ENCODE data around the gene THRAP3. TPM values are rescaled to one million over a fixed set of nuclear protein-coding genes. Genes with fewer than 3 reads are reported as not detected.
"Not testable (repeated sequence)": the region's sequence is repeated elsewhere in the genome, so short reads cannot be mapped to it uniquely, and the experiment has no call there.

The THRAP3 gene
- total RNA-seq, 1 experiment from 2014 or later, result 53.5 TPM

DNA sequence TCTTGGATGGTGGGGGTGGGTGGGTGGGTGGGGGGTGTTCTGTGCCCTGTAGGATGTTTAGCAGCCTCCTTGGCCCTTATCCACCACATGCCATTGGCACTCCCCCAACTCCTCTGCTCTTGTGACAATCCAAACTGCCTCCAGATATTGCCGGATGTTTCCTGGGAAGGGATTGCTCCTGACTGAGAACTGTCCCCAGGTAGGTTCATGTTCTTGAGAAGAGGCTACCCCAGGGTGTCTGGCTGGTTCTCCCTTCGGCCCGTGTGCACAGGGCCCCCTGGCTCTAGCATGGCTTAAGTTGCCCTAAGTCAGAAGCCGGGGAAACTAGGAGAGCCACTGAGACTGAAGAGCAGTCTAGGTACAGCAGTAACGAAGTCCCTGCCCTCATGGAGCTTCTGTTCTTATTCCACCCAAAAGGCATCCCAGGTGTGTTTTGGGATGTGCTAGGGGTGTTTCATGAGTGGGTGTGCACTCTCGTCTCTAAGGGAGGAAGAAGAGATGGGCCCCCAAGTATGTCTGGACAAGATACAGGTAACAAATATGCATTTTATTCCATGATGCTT is 19.8 kb upstream of the THRAP3 start:
- no peak for DNase-seq (ENCODE audit: low spot score)

DNA sequence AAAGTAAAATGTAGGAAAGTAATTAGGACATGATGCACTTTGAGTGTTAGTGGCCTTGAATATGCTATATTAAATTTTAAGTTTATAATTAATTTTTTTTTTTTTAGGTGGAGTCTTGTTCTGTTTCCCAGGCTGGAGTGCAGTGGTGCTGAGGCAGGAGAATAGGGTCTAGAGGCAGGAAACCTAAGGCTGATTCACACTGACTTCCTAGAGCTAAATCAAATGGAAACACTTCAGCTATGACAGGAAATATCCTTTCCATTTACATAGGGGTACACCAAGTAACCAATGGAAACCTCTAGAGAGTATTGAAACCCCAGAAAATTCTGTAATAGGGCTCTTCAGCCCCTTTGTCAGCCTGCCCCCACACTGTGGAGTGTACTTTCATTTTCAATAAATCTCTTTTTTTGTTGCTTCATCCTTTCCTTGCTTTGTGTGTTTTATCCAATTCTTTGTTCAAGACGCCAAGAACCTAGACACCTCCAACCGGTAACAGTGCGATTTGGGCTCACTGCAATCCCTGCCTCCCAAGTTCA is 17.9 kb upstream of the THRAP3 start:
- no peak for DNase-seq (ENCODE audit: low spot score)

DNA sequence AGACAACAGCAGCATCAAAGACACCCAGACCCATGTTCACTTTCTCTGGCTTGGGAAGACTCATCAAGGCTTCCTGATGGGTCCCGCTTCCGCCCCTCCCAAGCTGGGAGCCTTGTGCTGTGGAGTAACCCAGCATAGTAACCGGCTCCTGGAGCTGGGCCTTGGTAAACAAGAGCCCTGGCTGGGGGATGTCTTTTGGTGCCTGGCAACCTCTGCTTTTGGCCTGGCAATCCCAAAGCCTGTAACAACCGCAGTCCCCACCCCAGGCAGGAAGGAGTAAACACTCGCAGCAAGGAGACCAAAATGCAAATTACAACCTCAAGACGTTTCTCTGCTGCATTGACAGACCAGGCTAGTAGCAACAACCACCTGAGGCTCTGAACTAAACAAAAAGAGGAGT is 16.9 kb upstream of the THRAP3 start:
- no peak for DNase-seq (ENCODE audit: low spot score)

DNA sequence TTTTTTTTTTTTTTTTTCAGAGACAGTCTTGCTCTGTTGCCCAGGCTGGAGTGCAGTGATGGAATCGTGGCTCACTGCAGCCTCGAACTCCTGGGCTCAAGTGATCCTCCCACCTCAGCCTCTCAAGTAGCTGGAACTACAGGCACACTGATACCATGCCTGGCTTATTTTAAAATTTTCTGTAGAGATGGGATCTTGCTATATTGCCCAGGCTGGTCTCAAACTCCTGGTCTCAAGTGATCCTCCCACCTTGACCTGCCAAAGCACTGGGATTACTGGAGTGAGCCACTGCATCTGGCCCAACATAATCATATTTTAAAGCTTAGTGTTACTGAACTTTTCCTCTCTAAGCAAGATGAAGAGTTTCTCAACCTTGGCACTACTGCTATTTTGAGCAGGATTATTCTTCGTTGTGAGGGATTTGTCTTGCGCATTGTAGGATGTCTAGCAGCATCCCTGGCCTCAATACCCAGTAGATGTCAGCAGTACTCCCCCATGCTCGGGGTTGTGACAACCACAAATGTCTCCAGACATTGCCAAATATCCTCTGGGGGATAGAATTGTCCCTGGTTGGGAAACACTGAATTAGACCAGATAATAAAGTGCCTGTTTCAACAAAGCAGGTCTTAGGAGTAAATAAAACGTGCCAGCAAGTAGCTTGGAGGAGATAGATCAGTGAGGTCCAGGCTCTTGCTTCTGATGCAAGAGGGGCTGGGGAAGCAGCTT is 15.1 kb upstream of the THRAP3 start:
- DNase-seq (ENCODE audit: low spot score), result no peak

DNA sequence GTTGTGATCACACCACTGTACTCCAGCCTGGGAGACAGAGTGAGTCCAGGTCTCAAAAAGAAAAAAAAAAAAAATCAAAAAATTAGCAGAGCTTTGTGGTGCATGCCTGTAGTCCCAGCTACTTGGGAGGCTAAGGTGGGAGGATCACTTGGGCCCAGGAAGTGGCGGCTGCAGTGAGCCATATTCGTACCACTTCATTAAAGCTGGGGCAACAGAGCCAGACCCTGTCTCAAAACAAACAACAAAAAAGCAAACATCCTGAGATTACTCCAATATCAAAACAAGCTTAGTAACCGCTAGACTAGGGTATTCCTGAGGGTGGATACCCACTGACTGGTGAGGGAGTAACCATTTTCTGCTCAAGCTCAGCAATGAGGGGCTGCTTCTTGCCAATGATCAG is 12.9 kb upstream of the THRAP3 start:
- no peak for DNase-seq (ENCODE audit: low spot score)

DNA sequence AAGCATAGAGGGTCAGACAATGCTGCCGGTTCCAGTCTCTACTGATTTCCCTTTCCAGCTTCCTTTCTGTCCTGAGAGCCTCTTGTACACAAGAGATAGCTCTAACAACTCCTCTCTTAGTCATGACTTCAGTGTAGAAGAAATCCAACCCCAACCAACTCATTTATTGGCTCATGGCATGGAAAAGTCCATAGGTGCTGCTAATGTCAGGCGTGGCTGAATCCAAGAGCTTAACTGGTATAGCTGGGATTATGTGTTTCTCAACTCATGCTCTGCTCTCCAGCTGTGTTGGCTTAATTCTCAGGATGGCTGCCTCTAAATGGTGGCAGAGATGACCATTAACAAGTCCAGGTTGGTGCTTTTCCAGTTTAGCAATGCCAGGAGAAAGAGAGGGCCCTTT is 12.4 kb upstream of the THRAP3 start:
- no peak for DNase-seq (ENCODE audit: low spot score)

DNA sequence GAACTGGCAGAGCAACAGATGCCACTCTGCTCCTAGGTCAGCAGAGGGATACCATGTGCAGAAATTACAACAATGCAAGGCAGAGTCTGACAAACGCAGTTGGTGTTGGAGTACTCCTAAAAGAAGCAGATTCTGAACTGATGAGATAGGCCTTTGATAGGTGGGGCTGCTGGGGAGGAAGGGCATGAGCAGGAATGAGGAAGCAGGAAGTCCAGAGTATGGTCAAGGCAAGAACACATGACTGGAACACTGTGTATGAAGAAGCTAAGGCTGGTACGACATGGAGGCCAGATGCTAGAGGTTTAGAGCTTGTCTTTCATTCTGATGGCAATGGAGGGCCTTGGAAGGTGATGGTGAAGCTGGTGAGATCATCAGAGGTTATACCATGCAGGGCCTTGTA is 11.5 kb upstream of the THRAP3 start:
- DNase-seq (ENCODE audit: low spot score), result no peak

DNA sequence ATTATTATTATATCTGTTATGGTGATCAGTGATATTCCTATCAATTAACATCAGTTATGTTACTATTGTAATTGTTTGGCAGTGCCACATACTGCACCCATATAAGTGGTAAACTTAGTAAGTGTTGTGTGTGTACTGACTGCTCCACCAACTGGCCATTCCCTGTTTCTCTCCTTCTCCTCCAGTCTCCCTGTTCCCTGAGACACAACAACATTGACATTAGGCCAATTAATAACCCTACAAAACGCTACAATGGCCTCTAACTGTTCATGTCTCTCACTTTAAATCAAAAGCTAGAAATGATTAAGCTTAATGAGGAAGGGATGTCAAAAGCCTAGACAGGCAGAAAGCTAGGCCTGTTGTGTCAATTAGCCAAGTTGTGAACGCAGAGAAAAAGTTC is 6.6 kb upstream of the THRAP3 start:
- DNase-seq (ENCODE audit: low spot score), result peak; percentile 19

DNA sequence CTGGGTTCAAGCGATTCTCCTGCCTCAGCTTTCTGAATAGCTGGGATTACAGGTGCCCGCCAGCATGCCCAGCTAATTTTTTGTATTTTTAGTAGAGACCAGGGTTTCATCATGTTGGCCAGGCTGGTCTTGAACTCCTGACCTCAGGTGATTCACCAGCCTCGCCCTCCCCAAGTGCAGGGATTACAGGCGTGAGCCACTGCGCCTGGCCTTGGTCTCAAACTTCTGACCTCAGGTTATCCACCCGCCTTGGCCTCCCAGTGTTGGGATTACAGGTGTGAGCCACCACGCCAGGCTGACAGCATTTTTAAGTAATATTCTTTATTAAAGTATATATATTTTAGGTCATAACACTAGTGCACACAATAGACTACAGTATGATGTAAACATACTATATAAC is 2.3 kb upstream of the THRAP3 start:
- DNase-seq (ENCODE audit: low spot score), result not testable (repeated sequence)

DNA sequence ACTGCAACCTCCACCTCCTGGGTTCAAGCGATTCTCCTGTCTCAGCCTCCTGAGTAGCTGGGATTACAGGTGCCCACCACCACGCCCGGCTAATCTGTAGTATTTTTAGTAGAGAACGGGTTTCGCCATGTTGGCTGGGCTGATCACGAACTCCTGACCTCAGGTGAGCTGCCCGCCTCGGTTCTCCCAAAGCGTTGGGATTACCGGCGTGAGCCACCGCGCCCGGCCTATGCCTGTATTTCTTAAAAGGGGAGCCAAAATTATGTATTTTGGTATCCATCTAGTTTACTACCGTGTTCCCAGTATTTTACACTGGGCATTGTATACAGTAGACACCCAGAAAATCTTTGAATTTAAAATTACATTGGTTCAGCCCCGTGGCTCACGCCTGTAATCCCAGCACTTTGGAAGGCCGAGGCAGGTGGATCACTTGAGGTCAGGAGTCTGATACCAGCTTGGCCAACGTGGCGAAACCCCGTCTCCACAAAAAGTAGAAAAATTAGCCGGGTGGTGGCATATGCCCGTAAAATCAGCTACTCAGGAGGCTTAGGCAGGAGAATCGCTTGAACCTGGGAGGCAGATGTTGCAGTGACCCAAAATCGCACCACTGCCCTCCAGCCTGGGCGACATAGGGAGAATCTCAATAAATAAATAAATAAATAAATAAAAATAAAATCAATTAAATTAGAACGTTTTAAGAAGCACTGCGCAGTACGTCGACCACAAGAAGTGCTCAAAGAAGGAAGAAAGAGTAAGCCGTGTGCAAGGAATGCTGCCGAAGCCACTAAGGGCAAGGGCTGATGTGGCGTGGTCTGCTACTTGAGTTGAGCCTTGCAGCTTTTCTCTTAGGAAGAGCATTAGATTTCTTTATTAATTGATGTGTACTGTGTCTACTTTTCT is 1.5 kb upstream of the THRAP3 start:
- no peak for DNase-seq (ENCODE audit: low spot score)

DNA sequence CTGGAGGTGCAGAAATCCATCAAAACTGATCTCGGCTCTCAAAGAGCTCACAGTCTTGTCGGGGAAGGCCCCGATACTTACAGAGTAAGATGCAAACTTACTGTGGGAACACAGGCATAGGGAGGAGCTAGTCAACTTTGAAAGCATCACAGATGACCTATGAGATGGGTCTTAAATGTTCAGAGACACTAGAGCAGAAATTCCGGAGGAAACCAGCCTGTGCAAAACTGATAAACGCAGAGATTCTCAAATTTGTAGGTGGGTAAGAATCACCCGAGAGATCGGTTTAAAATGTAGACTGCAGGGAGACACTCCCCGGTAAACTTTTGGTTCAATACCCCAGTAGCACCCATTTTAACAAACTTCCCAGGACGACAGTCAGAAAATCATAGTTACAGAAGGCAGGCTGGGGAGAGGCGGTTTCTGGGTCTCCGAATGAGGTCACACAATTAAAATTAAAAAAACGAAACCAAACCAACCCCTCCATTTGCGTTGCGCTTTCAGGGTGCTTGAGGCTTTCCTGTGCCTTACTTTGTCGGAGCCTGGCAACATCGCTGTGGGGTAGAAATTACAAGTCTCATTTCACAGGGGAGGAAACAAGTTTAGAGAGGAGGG is 755 bp upstream of the THRAP3 start:
- peak; percentile 48 for DNase-seq (ENCODE audit: low spot score)

DNA sequence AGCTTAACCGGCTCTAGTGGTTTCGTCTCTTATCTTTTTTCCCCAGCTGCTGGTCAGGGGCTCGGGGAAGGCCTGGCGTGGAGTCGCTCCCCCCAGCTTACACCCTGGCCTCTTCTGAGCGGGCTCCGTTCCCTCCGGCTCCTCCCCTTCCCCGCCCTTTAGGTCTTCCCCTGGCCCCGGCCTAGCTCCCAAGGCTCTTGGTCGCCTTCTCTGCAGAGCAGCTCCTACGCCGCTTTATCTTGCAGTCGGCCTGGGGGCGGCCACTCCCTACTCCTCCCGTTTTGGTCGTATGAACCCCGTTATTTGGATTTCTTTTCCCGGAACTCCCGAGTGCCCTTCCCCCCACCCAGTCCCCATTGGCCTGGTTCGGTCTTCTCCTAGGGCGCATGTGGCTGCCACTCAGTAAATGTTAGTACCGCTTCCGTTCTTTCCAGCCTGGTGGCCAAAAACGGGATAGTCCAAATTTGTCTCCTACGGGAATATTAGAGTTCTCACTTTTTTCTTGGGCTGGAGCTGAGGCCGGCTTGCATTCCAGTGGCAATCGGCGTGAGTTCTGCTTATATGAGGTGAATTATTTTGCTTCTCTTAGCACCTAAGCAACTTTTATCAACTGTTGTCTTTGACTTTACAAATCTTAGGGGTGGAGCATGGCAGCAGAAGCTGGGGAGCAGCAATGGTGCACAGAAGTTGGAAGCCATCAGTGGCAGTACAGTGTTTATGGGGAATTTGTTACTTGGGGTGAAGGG is 467 bp downstream of the THRAP3 start:
- DNase-seq (ENCODE audit: low spot score), result peak; percentile 76

DNA sequence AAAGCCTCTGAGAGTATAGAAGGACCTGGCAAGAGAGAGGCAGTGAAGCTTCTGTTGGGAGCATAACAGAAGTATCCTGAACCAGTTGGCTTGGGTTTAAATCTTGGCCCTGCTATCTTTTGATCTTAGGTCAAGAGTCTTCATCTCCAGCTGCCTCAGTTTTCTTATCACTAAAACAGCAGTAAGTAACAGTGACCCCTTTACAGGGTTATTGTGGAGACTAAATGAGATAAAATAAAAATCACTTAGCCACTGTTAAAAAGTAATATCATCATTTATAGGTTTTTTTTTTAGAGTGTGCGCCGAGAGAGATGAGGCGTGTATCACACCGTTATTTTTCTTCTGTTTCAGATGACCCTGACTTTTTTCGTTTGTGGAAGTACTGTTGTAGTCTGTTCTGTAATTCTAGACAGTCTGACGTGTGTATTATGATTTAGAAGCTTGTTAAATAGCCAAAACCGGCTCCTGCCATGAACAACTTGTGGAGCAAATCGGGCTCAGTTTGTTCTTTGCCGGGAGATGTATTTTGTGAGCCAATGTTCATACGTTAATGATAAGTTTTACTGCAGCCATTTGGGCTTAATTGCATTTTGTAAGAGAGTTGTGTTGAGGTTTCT is 1.1 kb downstream of the THRAP3 start:
- no peak for DNase-seq (ENCODE audit: low spot score)

DNA sequence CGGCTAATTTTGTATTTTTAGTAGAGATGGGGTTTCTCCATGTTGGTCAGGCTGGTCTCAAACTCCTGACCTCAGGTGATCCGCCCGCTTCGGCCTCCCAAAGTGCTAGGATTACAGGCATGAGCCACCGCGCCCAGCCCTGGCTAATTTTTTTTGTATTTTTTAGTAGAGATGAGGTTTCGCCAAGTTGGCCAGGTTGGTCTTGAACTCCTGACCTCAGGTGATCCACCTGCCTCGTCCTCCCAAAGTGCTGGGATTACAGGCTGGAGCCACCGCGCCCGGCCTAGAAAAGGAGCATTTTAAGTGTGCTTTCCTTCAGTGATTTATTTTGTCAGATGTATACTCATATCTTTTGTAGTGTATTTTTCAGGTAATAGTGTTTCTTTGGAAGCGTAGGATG is 6.0 kb downstream of the THRAP3 start:
- DNase-seq (ENCODE audit: low spot score), result not testable (repeated sequence)

DNA sequence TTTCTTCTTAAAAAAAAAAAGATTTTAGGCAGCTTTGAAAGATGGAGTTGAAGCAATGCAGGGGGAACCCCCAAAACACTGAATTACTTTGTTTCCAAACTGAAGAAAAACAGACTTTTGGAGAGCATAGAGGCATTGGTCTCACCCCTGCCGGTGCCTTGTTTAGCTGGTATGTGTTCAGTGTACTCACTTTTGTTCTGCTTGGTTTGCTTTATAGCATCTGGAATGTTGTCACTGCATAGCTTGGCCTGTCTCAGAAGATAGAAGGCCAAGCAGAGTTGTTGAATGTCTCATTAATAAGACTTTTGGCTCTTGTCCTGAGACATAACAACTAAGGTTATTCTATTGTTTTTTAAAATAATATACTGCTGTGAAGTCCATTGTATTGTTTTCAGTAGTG is 6.9 kb downstream of the THRAP3 start:
- no peak for DNase-seq (ENCODE audit: low spot score)

DNA sequence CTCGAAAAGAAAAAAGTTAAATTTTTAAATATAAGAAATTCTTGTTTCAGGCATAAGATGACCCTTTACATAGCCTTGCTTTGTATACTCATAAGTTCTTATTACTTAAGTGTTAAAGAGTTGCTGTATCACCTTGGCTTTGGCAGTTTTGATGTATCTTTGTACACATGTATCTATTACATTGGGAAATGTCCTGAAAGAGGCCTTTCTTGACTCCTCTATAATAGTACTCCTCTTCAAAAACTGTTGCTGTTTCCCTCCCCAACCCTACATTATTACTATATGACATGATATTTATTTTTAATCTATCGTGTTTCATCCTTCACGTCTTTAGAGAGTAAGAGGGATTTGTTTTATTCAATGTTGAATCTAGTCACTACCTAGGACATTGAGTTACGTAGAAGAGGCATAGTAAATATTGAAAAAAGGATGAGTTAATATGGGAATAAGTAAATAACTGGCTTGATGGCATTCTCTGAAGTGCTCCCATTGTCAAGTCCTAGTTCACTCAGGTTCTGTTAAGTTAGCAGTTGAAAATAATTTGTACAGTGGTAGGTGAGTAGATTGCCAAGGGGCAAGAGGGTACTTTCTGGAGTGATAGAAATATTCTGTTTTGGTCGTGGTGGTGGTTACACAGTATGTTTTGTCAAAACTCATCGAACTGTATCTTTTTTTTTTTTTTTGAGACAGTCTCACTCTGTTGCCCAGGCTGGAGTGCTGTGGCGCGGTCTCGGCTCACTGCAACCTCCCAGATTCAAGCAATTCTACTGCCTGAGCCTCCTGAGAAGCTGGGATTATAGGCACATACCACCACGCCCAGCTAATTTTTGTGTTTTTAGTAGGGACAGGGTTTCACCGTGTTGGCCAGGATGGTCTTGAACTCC is 8.2 kb downstream of the THRAP3 start:
- DNase-seq (ENCODE audit: low spot score), result no peak

DNA sequence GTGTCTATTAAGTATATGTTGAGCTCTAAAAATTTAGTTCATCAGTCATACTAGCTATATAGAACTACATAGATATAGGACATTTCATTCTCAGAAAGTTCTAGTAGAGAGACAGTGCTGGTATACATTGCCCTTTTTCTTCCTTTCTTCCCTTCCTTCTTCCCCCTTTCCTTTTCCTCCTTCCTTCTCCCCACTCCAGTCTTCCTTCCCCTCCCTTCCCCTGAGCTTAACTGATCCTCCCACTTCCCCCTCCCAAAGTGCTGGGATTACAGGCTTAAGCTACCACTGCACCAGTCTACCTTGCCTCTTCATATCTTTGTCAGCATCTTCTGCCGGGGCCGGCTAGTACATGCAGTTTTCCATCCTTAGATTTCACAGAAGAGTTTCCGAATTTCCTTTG is 12.1 kb downstream of the THRAP3 start:
- DNase-seq (ENCODE audit: low spot score), result no peak

DNA sequence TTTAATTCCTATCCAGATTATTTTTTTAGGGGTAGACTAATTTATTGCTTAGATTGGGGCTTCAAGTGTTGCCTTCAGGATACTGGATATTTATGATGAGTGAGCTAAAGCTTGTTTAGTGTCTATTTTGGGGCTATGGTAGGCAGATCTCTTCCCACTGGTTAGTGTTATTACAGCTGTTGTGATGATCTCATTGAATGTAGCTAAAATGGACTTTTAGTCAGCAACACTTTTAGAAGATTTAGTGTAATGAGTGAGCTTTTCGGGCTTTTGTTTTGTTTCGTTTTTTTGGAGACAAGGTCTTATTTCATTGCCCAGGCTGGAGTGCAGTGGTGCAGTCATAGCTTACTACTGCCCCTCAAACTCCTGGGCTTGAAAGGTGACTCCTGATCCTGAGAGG is 14.2 kb downstream of the THRAP3 start:
- DNase-seq (ENCODE audit: low spot score), result peak; percentile 10

DNA sequence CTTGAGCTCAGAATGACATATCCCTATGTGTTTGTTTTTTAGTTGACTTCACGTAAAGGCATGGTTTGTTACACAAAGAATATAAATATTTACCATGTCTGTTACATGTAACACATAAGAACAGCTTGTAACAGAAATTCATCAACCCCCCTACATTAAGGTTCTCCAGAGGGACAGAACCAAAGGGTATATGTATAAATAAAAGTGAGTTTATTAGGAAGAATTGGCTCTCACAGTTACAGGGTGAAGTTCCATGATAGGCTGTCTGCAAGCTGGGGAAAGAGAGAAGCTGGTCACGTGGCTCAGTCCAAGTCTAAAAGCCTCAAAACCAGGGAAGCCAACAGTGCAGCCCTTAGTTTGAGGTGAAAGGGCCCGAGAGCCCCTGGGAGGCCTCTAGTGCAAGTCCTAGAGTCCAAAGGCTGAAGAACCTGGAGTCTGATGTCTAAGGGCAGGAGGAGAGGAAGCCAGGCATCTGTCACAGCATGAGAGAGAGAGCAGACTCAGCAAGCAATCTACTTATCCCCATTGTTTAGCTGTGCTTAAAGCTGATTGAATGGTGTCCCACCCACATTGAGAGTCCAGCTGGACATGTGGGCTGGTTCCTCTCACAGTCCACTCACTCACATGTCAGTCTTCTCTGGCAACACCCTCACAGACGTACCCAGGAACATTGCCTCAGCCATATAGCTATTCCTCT is 15.8 kb downstream of the THRAP3 start:
- no peak for DNase-seq (ENCODE audit: low spot score)
